ENCODE data around the gene SRSF7.
A peak's percentile ranks its signal among the peaks of the same experiment; 100 is the strongest.
"Not testable (repeated sequence)": the region's sequence is repeated elsewhere in the genome, so short reads cannot be mapped to it uniquely, and the experiment has no call there.

Gene SRSF7

DNA sequence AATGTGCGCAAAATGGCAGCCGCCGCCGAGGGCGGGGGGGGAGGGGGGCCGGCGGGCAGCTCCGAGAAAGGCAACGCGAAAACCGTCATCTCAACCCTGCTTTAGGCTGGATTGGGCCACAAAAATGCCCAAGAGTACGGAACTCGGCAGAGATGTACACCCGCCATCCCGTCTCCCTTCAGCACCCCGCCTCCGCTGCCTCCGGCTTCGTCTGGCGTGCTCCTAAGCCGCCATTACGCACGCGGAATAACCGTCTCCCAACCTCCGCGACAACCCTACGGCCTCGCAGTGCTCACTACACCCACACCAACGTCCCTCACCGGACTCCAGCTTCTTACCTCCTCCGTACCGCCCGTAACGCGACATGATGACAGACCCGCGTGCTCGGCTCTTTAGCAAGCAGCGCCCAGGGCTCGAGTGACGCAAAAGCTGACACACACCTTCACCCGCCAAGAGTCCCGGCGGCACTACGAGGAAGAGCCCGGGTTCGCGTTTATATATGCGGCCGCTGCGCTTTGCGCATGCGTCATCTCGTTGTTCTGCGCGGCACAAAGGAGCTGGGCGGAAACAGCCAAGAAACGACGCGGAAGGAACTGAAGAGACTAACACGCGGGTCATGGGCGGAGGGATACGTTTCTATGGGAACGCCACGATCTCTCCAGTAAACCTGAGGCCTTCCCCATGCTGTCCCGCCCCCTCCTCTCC lies at the start of gene SRSF7:
Gene SRSF7, minus strand, starts transcription at position 471 of the 705 bp plus-strand sequence. Its CDS starts 105 bp downstream, at position 366.
- peak; percentile 99 for DNase-seq

DNA sequence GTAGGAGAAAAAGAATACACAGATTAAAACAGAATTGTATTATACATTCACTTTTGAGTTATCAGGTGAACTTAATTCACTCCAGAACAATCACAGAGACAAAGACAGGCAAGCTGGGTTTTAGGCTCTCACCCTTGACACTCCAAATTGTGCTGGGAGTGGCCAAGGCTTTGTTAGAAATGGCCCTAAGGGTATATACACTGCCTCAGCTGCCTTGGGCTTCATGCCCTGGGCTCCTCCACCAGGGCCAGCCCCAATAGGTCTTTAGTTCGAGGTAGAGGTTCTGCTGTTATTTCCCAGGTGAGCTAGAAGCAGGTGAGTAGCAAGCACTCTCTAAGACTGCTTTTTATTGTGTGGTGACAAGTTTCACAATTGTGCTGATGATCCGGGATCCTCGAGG lies 46.8 kb upstream of the SRSF7 start:
- no peak for DNase-seq

DNA sequence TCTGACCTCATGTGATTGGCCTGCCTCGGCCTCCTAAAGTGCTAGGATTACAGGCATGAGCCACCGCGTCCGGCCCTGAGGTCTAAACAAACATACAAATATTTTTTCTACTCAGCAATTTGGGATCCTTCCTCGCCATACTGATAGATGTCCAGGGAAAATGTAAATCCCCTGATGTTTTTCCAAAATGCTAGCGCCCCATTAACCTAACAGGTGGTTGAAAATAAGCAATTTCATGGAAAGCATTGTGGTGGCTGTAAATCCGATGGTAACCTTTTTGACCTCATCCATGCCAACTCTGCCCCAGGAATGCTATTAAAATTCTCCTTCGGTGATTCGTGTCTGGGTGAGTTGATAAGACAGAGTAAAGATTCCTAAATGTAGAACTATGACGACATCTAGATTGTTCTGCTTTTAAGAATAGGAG lies 46.1 kb upstream of the SRSF7 start:
- DNase-seq, result no peak

DNA sequence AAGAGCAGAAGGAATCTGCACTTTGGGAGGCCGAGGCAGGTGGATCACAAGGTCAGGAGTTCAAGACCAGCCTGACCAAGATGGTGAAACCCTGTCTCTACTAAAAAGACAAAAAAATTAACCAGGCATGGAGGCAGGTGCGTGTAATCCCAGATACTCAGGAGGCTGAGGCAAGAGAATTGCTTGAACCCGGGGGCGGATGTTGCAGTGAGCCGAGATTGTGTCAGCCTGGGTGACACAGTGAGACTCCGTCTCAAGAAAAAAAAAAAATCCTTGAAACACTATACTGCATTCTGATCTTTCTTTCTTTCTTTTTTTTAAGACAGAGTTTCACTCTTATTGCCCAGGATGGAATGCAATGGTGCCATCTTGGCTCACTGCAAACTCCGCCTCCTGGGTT lies 43.9 kb upstream of the SRSF7 start:
- DNase-seq, result not testable (repeated sequence)

DNA sequence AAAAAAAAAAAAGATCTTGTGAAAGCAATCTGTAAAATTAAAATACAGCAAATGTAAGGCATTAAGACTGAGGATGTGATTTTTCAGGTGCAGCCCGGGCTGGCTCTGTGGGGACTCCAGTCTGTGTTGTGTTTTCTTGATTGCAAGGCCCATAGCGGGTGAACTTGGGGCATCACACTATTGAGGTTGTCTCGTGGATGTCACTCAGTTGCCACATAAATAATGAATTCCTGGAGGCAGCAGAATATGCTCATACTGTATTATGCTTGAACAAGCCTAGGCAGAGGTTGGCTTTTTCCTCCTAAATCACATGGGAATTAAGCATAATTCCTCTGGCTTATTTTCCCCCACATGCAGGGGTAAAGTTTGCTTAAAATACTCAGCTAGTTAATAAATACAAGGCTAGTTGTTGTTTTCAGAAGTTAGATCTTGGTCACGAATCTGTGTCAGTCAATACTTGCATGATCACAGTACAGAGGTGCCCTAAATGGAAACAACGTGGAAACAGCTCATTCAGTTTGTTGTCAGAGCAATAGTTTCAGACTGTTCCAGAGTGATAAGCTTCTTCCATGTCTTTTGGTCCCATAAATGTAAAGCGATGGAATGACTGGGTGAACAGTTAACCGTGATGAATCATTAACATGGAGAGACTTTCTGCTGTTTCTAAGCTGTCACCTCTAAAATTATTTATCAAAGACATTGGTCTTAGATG lies 43.2 kb upstream of the SRSF7 start:
- DNase-seq, result no peak

DNA sequence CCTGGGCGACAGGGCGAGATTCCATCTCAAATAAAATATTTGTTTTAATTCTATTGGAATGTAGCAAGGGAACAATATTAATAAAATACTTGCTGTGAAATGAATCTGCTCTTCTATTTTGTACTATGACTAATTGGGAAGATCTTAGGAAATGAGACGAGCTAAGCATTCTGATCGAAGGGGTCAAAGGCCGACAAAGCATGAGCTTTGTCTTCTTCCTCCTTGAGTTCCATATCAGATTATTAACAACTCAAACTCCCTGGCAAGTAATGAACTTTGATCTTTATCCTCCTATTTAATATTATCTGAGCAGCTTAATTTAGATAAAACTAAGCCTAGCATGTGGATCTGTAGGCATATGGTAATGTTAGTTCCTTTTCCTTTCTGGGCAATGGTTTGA lies 42.4 kb upstream of the SRSF7 start:
- DNase-seq, result no peak

DNA sequence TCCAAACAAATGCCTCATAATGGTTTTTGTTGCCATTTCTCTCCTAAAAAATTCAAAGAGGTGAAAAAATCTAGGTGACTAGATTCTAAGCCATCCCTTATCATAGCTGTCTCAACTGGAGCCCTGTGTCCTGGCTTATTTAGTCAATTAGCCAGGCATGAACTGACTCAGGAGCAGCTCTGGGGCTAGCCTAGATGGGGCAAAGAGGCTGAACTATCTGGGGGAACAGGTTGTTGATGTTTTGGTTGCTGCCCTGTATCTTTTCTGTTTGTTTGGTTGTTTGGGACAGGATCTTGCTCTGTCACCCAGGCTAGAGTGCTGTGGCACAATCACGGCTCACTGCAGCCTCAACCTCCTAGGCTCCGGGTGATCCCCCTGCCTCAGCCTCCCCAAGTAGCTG lies 41.6 kb upstream of the SRSF7 start:
- DNase-seq, result no peak

DNA sequence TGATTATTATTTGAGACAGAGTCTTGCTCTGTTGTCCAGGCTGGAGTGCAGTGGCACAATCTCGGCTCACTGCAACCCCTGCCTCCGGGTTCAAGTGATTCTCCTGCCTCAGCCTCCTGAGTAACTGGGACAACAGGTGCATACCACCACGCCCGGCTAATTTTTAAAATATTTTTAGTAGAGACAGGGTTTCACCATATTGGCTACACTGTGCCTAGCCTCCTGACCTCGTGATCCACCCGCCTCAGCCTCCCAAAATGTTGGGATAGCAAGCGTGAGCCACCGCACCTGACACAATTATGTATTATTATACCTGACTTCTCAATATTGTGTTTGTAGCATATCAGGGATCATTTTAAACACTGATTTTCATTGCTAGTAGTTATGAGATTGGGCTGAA lies 41.2 kb upstream of the SRSF7 start:
- not testable (repeated sequence) for DNase-seq

DNA sequence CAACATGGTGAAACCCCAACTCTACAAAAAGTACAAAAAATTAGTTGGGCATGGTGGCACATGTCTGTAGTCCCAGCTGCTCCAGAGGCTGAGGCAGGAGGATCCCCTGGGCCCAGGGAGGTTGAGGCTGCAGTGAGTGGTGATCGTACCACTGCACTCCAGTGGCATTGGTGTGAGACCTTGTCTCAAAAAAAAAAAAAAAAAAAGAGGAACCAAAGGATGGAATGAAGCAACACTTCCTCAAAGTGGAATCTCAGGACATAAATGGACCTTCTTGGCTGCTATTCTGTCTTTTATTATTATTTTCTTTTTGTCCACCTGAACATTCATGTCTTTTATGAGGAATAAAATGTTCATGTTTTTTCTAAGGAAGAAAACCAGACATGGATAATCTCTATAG lies 40.6 kb upstream of the SRSF7 start:
- no peak for DNase-seq

DNA sequence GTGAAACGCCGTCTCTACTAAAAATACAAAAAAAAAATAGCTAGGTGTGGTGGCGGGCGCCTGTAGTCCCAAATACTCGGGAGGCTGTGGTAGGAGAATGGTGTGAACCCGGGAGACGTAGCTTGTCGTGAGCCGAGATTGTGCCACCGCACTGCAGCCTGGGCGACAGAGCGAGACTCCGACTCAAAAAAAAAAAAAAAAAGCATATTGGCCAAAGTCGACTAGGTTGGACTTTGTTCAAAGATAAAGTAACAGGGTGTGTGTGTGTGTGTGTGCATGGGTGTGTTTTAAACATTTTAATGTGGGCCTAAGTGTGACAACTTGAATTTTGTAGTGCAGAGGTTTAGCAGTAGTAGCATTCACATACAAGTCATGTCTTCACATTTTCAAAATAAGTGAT lies 38.5 kb upstream of the SRSF7 start:
- no peak for DNase-seq

DNA sequence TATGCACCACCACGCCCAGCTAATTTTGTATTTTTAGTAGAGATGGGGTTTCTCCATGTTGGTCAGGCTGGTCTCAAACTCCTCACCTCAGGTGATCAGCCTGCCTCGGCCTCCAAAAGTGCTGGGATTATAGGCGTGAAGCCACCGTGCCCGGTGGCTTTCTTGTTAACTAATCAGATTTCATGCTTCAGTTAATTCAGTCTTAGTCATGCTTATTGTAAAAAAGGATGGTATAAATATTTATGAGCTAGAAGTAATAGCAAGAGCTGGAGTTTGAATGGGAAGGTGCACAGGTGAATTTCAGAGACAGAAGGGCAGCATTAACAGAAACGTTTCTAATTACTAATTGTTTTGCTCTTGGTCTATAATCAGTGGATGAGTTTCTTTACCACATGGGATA lies 37.1 kb upstream of the SRSF7 start:
- DNase-seq, result no peak

DNA sequence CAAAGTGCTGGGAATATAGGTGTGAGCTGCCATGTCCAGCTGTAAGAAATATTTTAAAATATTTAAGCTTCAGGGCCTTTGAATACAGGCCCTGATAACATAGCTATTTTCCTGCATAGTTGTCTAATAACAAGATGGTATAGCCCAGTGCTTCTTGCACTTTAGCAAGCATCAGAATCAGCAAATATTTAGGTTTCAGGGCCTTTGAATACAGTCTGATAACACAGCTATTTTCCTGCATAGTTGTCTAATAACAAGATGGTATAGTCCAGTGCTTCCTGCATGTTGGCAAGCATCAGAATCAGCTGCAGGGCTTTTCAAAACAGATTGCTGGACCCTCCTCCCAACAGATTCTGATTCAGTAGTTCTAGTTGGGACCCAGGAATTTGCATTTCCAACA lies 32.4 kb upstream of the SRSF7 start:
- DNase-seq, result no peak

DNA sequence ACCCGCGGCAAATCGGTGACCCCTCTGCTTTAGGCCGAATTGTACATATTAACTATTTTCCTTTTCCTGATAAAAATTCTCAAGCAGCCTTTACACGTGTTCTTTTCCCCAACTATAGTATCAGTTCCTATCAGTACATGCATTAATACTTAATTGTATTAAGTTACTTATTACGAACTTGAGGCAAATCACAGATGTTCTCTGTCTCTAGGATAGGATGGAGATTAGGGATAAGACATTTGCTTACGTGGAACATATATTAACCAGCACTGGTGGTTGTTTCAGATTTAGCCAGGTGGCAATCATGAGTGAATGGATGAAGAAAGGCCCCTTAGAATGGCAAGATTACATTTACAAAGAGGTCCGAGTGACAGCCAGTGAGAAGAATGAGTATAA lies 27.5 kb upstream of the SRSF7 start:
- no peak for DNase-seq

DNA sequence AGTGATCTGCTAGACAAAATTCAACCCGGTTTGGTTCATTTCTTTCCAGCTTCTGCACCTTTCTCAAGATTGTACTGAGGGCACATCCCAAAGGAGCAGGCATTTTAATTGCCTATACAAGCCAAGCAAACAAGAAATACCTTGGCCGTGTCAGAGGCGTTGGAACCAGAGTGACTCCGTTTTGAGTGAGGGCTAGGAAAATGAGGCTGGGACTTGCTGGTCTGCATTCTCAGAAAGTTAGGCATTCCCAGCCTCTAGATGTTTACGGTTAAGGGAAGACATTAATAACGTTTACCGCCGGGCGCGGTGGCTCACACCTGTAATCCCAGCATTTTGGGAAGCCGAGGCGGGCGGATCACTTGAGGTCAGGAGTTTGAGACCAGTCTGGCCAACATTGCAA lies 25.4 kb upstream of the SRSF7 start:
- no peak for DNase-seq

DNA sequence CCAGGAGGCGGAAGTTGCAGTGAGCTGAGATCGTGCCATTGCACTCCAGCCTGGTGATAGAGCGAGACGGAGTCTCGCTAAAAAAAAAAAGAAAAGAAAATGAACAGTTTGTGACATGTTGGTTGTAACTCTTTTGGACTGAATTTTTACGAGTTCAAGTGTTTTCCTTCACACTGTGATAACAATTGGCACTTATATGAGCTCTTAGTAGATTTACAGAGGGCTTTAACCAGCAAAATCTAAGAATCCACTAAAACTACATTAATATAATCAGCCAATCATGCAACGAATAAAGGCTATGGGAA lies 24.7 kb upstream of the SRSF7 start:
- DNase-seq, result no peak

DNA sequence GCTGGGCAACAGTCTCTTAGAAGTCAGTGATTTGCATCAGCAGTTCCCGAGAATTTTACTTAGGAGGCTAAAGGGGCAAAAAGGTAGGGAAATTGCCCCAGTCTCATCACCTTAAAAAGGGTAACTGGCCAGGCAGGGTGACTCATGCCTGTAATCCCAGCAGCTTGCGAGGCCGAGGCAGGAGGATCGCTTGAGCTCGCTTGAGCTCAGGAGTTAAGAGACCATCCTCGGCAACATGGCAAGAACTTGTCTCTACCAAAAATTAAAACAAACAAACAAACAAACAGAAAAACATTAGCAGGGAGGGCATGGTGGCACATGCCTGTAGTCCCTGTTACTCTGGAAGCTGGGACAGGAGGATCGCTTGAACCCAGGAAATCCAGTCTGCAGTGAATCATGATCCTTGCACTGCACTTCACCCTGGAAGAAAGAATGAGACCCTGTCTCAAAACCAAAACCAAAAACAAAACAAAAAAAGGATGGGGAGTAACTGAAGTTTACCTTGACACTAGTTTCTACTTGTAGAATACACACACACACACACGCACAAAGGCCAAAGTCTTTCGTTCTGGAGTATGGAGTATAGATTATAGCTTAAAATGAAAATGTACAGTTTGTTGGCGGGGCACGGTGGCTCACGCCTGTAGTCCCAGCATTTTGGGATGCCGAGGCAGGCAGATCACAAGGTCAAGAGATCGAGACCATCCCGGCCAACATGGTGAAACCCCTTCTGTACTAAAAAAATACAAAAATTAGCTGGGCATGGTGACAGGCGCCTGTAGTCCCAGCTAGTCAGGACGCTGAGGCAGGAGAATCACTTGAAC lies 24.1 kb upstream of the SRSF7 start:
- DNase-seq, result no peak

DNA sequence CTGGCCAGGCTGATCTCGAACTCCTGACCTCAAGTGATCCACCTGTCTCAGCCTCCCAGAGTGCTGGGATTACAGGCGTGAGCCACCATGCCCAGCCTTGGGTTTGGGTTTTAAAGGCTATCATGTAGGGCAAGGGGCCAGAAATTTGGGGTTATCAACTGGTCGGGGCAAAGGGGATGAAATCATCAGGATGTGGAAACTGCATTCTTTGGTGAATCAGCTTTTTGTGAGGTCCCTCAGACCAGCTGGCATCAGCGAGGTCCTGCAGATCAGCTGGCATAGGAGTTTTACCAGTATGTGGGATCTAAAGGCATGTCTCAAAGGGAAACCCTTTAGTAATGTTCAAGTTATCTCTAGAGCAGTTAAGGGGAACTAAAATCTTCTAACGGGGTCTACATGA lies 20.5 kb upstream of the SRSF7 start:
- no peak for DNase-seq

DNA sequence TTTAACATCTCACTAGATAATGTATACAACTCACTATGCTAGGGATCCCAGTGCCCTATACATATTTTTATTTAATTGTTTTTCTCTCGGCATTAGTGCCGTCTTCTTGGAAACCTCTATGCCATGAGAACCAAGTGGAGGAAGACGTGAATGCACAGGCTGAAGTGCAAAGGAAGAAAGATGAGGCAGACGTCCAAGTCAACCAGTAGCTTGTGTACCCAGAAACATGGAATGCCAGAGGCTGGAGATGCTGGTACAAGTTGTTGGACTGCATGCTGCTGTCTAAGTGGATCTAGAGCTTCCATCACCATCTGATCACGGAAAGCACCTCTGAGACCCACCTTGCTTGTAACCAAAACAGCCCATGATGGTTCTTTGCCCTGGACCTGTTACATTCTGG lies 14.4 kb upstream of the SRSF7 start:
- DNase-seq, result no peak

DNA sequence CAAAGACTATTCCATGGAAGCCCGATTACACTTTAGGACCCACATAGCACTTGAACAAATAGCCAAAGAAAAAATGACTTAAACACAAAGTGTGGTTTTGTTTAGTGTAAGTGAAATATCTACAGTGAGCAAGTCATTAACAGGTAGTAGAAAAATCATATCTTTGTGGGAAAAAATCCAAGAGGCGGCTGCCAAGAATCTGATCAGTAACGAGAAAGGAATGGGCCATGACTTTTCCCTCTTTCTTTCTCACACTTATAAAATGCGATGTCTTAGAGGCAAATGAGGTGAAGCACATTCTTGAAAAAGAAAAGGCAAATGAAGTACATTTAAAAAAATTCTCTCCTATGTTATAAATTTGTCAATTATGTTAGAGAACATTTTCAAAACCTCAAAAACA lies 14.0 kb upstream of the SRSF7 start:
- DNase-seq, result no peak

DNA sequence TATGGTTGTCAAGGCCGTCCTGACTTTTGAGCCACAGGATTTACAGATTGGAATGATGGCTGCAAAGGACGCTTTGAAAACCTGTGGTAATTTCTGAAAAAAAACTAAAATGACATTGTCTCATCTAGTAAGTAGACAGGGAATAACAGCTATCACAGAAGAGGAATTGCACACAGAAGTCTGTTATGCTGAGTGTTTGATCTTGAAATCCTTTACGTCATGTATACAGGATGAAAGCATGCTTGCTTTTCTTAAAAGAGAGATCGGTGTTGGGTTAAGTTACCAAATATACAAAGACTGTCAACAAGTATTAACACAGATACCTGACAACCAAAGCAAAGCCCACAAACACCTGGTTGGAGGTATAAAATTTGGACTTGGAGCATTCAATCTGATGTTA lies 12.6 kb upstream of the SRSF7 start:
- DNase-seq, result no peak

DNA sequence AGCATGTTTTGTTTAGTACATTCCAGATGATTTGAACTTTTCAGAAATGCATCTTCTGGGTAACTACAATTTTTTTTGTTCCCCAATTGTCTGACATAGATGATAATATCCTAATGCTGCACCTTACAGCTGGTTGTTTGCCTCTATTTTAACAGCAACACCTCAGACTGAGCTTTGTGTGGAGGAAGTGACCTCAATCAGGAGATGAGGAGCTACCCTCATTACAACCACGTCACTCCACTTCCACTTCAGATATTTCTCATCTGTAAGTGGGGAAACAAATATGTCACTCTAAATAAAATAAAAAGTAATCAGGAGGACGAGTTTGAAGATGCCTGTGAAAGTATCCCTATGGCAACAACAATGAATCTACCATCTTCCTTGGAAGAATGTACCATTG lies 12.1 kb upstream of the SRSF7 start:
- no peak for DNase-seq

DNA sequence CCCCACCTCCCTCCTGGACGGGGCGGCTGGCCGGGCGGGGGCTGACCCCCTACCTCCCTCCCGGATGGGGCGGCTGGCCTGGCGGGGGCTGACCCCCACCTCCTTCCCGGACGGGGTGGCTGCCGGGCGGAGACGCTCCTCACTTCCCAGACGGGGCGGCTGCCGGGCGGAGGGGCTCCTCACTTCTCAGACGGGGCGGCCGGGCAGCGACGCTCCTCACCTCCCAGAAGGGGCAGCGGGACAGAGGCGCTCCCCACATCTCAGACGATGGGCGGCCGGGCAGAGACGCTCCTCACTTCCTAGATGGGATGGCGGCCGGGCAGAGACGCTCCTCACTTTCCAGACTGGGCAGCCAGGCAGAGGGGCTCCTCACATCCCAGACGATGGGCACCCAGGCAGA lies 4.7 kb upstream of the SRSF7 start:
- DNase-seq, result not testable (repeated sequence)

DNA sequence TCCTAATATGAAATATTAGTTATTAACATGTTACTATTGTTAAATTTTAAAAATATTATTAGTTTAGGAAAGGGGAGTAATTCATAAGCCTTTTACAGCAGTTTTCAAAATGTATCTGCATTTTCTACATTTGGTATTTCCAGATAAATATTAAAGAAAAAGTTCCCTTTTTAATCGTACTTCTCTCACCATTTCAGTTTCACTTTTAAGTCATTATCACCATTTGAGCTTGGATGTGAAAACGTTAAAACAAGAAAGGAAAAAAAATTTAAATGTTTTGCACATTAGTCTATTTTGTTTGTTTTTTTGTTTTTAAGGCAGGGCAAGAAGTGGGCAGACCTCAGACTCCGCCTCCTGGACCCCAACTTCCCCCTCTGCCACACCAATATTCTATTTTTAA lies 3.3 kb upstream of the SRSF7 start:
- DNase-seq, result no peak

DNA sequence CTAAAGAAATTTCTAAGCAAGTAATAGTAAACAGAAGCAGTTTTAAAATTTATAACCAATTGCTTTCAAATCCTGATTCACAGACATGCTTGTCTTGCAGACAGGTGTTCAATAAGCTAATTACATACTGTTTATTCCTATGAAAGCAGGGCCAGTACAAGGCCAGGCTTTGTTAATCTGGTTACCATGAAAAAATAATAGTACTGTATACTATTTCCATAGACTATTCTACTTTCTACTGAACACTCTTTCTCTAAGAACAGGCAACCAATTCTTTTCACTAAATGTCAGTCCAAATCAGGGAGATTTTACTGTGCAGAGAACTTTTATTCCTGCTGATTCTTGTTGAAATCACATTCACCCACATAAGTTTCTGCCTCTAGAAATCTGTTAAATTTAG lies 2.9 kb upstream of the SRSF7 start:
- DNase-seq, result no peak

All from activated T-cell treated with anti-CD3 and anti-CD28 coated beads, Interleukin-2, amount 50 U/mL, for 48 hours (primary cell).